SK-N-SH treated with all-trans-retinoic acid at 6 μM for 48 hours (cell line): Measurements from ENCODE around the gene KCNJ2.

Source experiments
- ATAC-seq: fragments of 200-7000 bp; cut with Tn5 transposase; 3 replicates; pipeline ENCODE4 v1.9.1; 2020; ENCODE audit warnings: mild to moderate bottlenecking, moderate library complexity
- ARNTL ChIP-seq: fragments of 450-650 bp; formaldehyde crosslinking; IDR thresholded peaks from 2 replicates; pipeline ENCODE4 v1.5.0; 2020; ENCODE audit warnings: low read depth, mild to moderate bottlenecking, moderate library complexity, borderline replicate concordance
- BACH2 ChIP-seq: fragments of 250-450 bp; sonication (Bioruptor Pico); IDR thresholded peaks from 2 replicates; pipeline ENCODE4 v1.9.0; 2021; ENCODE audit warnings: mild to moderate bottlenecking, borderline replicate concordance
- CREB5 ChIP-seq: fragments of 250-450 bp; sonication (Bioruptor Pico); IDR thresholded peaks from 2 replicates; pipeline ENCODE4 v1.5.1; 2020; ENCODE audit warnings: low read depth, mild to moderate bottlenecking, moderate library complexity
- CSRNP3 ChIP-seq: fragments of 250-450 bp; sonication (Bioruptor Pico); IDR thresholded peaks from 2 replicates; pipeline ENCODE4 v1.5.1; 2021; ENCODE audit warnings: mild to moderate bottlenecking, moderate library complexity
- GLIS3 ChIP-seq: fragments of 250-450 bp; sonication (Bioruptor Pico); IDR thresholded peaks from 2 replicates; pipeline ENCODE4 v1.5.0; 2020; ENCODE audit warnings: mild to moderate bottlenecking, moderate library complexity
- ISL1 ChIP-seq: fragments of 250-450 bp; sonication (Bioruptor Pico); IDR thresholded peaks from 2 replicates; pipeline ENCODE4 v2.1.2; 2022; ENCODE audit warnings: mild to moderate bottlenecking, moderate library complexity
- OSR1 ChIP-seq: fragments of 250-450 bp; sonication (Bioruptor Pico); IDR thresholded peaks from 2 replicates; pipeline ENCODE4 v1.8.0; 2022; ENCODE audit warnings: moderate library complexity, mild to moderate bottlenecking, inconsistent platforms
- PATZ1 ChIP-seq: fragments of 250-450 bp; sonication (Bioruptor Pico); IDR thresholded peaks from 2 replicates; pipeline ENCODE4 v1.8.0; 2020; ENCODE audit warnings: mild to moderate bottlenecking, moderate library complexity, borderline replicate concordance
- POU6F1 ChIP-seq: fragments of 250-450 bp; sonication (Bioruptor Pico); IDR thresholded peaks from 2 replicates; pipeline ENCODE4 v1.8.0; 2021; ENCODE audit warnings: low read depth, mild to moderate bottlenecking, moderate library complexity, borderline replicate concordance
- PPARA ChIP-seq: fragments of 250-450 bp; sonication (Bioruptor Pico); IDR thresholded peaks from 2 replicates; pipeline ENCODE4 v1.5.0; 2020; ENCODE audit warnings: mild to moderate bottlenecking, borderline replicate concordance
- RARB ChIP-seq: fragments of 250-450 bp; sonication (Bioruptor Pico); IDR thresholded peaks from 2 replicates; pipeline ENCODE4 v1.8.0; 2021; ENCODE audit warnings: mild to moderate bottlenecking, moderate library complexity
- SNAI2 ChIP-seq: fragments of 250-450 bp; sonication (Bioruptor Pico); IDR thresholded peaks from 2 replicates; pipeline ENCODE4 v1.5.0; 2020; ENCODE audit warnings: mild to moderate bottlenecking, moderate library complexity
- TCF4 ChIP-seq: fragments of 250-450 bp; sonication (Bioruptor Pico); IDR thresholded peaks from 2 replicates; pipeline ENCODE4 v1.8.0; 2021; ENCODE audit warnings: mild to moderate bottlenecking, moderate library complexity, borderline replicate concordance
- TOX ChIP-seq: fragments of 250-450 bp; sonication (Bioruptor Pico); IDR thresholded peaks from 2 replicates; pipeline ENCODE4 v1.8.0; 2021; ENCODE audit warnings: mild to moderate bottlenecking, moderate library complexity, borderline replicate concordance
- TSHZ2 ChIP-seq: fragments of 250-450 bp; sonication (Bioruptor Pico); IDR thresholded peaks from 2 replicates; pipeline ENCODE4 v1.5.0; 2020; ENCODE audit warnings: mild to moderate bottlenecking, moderate library complexity
- ZC3H10 ChIP-seq: fragments of 250-450 bp; sonication (Bioruptor Pico); IDR thresholded peaks from 2 replicates; pipeline ENCODE4 v1.5.1; 2021; ENCODE audit warnings: mild to moderate bottlenecking, moderate library complexity
- ZFP3 ChIP-seq: fragments of 250-450 bp; sonication (Bioruptor Pico); IDR thresholded peaks from 2 replicates; pipeline ENCODE4 v1.5.0; 2020; ENCODE audit warnings: mild to moderate bottlenecking, moderate library complexity
- ZFP30 ChIP-seq: fragments of 450-650 bp; formaldehyde crosslinking; IDR thresholded peaks from 2 replicates; pipeline ENCODE4 v1.5.0; 2022; ENCODE audit warnings: mild to moderate bottlenecking, moderate library complexity
- ZNF565 ChIP-seq: fragments of 450-650 bp; formaldehyde crosslinking; conservative IDR thresholded peaks from 2 replicates; pipeline ENCODE4 v1.5.0; 2020; ENCODE audit warnings: low read depth, mild to moderate bottlenecking, moderate library complexity
- ZNF70 ChIP-seq: fragments of 450-650 bp; formaldehyde crosslinking; IDR thresholded peaks from 2 replicates; pipeline ENCODE4 v1.5.0; 2020; ENCODE audit warnings: mild to moderate bottlenecking, moderate library complexity
- ZNF8 ChIP-seq: fragments of 450-650 bp; formaldehyde crosslinking; IDR thresholded peaks from 2 replicates; pipeline ENCODE4 v1.5.0; 2020; ENCODE audit warnings: mild to moderate bottlenecking, moderate library complexity

Gene KCNJ2

GRCh38 chr17:70128727-70129238, 40.5 kb upstream of the KCNJ2 start:
- no peak for ATAC-seq
- TF ChIP-seq ZC3H10 (CRISPR knock-in tag): no peak
- no peak for TF ChIP-seq GLIS3 (CRISPR knock-in tag)
- TF ChIP-seq CSRNP3 (CRISPR knock-in tag): no peak
- no peak for TF ChIP-seq TSHZ2 (CRISPR knock-in tag)
- TF ChIP-seq CREB5 (CRISPR knock-in tag): no peak
- no peak for TF ChIP-seq TCF4 (CRISPR knock-in tag)
- TF ChIP-seq ZFP30 (CRISPR knock-in tag): no peak
- no peak for TF ChIP-seq POU6F1 (CRISPR knock-in tag)
- no peak for TF ChIP-seq ISL1 (CRISPR knock-in tag)
- no peak for TF ChIP-seq PATZ1
- TF ChIP-seq ZFP3 (CRISPR knock-in tag): no peak
- TF ChIP-seq ARNTL: no peak
- TF ChIP-seq OSR1 (CRISPR knock-in tag): no peak
- TF ChIP-seq TOX (CRISPR knock-in tag): no peak
- TF ChIP-seq ZNF565 (CRISPR knock-in tag): no peak
- TF ChIP-seq ZNF8 (CRISPR knock-in tag): no peak
- TF ChIP-seq ZNF70: no peak

- TF ChIP-seq GLIS3 (CRISPR knock-in tag): no peak
- TF ChIP-seq SNAI2: no peak
- no peak for TF ChIP-seq TCF4 (CRISPR knock-in tag)
- no peak for TF ChIP-seq ZFP30 (CRISPR knock-in tag)
- no peak for TF ChIP-seq OSR1 (CRISPR knock-in tag)
- no peak for TF ChIP-seq PPARA (CRISPR knock-in tag)
- no peak for TF ChIP-seq ZC3H10 (CRISPR knock-in tag)
- TF ChIP-seq ZFP3 (CRISPR knock-in tag): no peak
- TF ChIP-seq ISL1 (CRISPR knock-in tag): no peak
- TF ChIP-seq ZNF70: no peak
- ATAC-seq: no peak
Observed at GRCh38 chr17:70130289-70130688, 39.0 kb upstream of the KCNJ2 start.

- ATAC-seq: no peak
- no peak for TF ChIP-seq TCF4 (CRISPR knock-in tag)
- TF ChIP-seq RARB (CRISPR knock-in tag): no peak
- no peak for TF ChIP-seq TSHZ2 (CRISPR knock-in tag)
- TF ChIP-seq GLIS3 (CRISPR knock-in tag): no peak
- no peak for TF ChIP-seq BACH2 (CRISPR knock-in tag)
- TF ChIP-seq PPARA (CRISPR knock-in tag): no peak
- TF ChIP-seq SNAI2: no peak
- no peak for TF ChIP-seq ZNF70
- TF ChIP-seq ZC3H10 (CRISPR knock-in tag): no peak
- no peak for TF ChIP-seq CREB5 (CRISPR knock-in tag)
- TF ChIP-seq ZNF565 (CRISPR knock-in tag): no peak
Observed at GRCh38 chr17:70132505-70132904, 36.8 kb upstream of the KCNJ2 start.
